Measurements from ENCODE around the gene MALT1.

GRCh38 chr18:58639237-58639636 is 32.0 kb upstream of the MALT1 start:
- TF ChIP-seq CTCF (IDR thresholded peaks at IDR 0.05) = no peak
- no peak for TF ChIP-seq POLR2A (IDR thresholded peaks at IDR 0.05)
